MM.1S (cell line): ENCODE results near the gene PPP1R9A.

Source experiments
- DNase-seq: peaks from one replicate; pipeline ENCODE4 v3.0.0-alpha.2; 2015
- H2AFZ ChIP-seq: fragments of 300-600 bp; sonication (generic); 2 replicates; pipeline ENCODE4 v1.6.0; 2016; ENCODE audit warnings: antibody characterized with exemption, low read length
- H3F3A ChIP-seq: fragments of 300-600 bp; sonication (generic); 2 replicates; pipeline ENCODE4 v1.6.1; 2016; ENCODE audit warnings: mild to moderate bottlenecking, antibody characterized with exemption, low read length, moderate library complexity, mixed read lengths; ENCODE audit not compliant: insufficient read depth
- H3K27ac ChIP-seq: fragments of 300-600 bp; sonication (generic); 2 replicates; pipeline ENCODE4 v1.5.1; 2016; ENCODE audit warnings: mild to moderate bottlenecking, low read length
- H3K27me3 ChIP-seq: fragments of 300-600 bp; sonication (generic); replicated peaks from 2 replicates; pipeline ENCODE4 v1.6.0; 2016; ENCODE audit warnings: low read length; ENCODE audit not compliant: insufficient read depth
- H3K36me3 ChIP-seq: fragments of 300-600 bp; sonication (generic); replicated peaks from 2 replicates; pipeline ENCODE4 v1.6.1; 2016; ENCODE audit warnings: mild to moderate bottlenecking, low read length, mixed read lengths; ENCODE audit not compliant: insufficient read depth
- H3K4me1 ChIP-seq: fragments of 300-600 bp; sonication (generic); 2 replicates; pipeline ENCODE4 v1.6.1; 2016; ENCODE audit warnings: low read length, mixed read lengths
- H3K4me2 ChIP-seq: fragments of 300-600 bp; sonication (generic); 2 replicates; pipeline ENCODE4 v1.6.0; 2016; ENCODE audit warnings: low read depth, low read length
- H3K4me3 ChIP-seq: fragments of 300-600 bp; sonication (generic); 2 replicates; pipeline ENCODE4 v1.5.1; 2016; ENCODE audit warnings: low read length, mixed read lengths
- H3K79me2 ChIP-seq: fragments of 300-600 bp; sonication (generic); 2 replicates; pipeline ENCODE4 v1.6.1; 2016; ENCODE audit warnings: mixed run types, low read length, mixed read lengths
- H3K9ac ChIP-seq: fragments of 300-600 bp; sonication (generic); 2 replicates; pipeline ENCODE4 v1.6.1; 2016; ENCODE audit warnings: low read length, mixed read lengths
- H3K9me2 ChIP-seq: fragments of 300-600 bp; sonication (generic); replicated peaks from 2 replicates; pipeline ENCODE4 v1.6.1; 2016; ENCODE audit warnings: mild to moderate bottlenecking, low read length, mixed read lengths; ENCODE audit not compliant: insufficient read depth
- H3K9me3 ChIP-seq: fragments of 300-600 bp; sonication (generic); replicated peaks from 2 replicates; pipeline ENCODE4 v1.6.1; 2016; ENCODE audit warnings: mild to moderate bottlenecking, low read length, mixed read lengths; ENCODE audit not compliant: insufficient read depth
- H4K20me1 ChIP-seq: fragments of 300-600 bp; sonication (generic); 2 replicates; pipeline ENCODE4 v1.6.1; 2016; ENCODE audit warnings: mild to moderate bottlenecking, low read length, moderate library complexity, mixed read lengths; ENCODE audit not compliant: insufficient read depth
- EZH2 ChIP-seq: fragments of 300-600 bp; sonication (generic); optimal IDR thresholded peaks from 2 replicates; pipeline ENCODE3; 2017; ENCODE audit warnings: low read depth, mild to moderate bottlenecking, antibody characterized with exemption, low read length, mixed read lengths
- EZH2phosphoT487 ChIP-seq: fragments of 300-600 bp; sonication (generic); IDR thresholded peaks from 2 replicates; pipeline ENCODE4 v1.6.1; 2018; ENCODE audit warnings: antibody characterized with exemption, low read length
- TF ChIP-seq, protein P1 (sequence below): fragments of 300-600 bp; sonication (generic); IDR thresholded peaks from 2 replicates; pipeline ENCODE4 v1.5.1; 2016; ENCODE audit warnings: antibody characterized with exemption, low read length, mixed read lengths

The PPP1R9A gene

DNA sequence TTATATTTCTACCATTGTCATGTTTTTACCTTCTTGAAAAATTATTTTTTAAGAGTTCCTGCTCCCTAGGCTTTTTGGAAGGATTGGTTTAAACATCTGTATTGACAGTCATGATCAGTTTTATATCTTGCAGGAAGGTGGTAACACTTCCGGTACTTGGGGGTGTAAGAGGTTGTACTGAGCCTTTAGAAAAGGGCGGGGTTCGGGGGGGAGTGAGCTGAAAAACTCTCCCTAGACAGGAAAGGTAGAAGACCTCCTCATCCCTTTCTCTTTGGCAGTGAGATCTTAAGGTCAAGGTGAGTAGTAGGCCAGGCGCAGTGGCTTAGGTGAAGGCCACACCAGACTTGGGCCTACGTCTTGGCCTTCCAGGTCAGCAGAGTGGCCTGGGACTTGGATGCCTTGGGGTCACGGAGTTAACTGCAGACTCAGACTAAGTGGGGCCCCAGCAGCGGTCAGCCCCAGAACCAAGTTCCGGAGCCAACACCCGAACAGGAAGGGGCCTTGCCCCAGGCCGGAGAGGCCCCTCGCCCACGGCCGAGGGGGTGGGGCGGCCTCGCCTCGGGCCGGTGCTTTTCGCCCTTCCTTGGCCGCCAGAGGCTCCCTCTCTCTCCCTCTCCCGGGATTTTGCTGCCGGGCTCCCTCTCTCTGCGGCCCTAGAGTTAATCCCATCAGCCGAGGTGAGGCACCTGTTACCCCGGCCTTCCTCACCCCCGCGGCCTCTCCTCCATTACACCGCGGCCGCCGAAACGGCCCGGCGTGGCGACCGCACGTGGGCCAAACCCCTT is at the start of gene PPP1R9A:
TSS of gene PPP1R9A (plus strand) at position 569 of the 785 bp plus-strand sequence. CDS start 2,520 bp downstream, outside the sequence.
- Histone ChIP-seq H3K9me2 (no peaks in the 10 kb centered on the region), H3F3A (no peaks in the 10 kb centered on the region), H3K36me3 (no peaks in the 10 kb centered on the region), H4K20me1 (no peaks in the 10 kb centered on the region), H3K4me1 (no peaks in the 10 kb centered on the region), H3K27ac (no peak within 1 kb of the TSS), H3K9me3 (no peaks in the 10 kb centered on the region), H3K79me2 (no peaks in the 10 kb centered on the region), H3K27me3 (no peaks in the 10 kb centered on the region), H3K4me2 (peak within 1 kb of the TSS; percentile 81; the same call in 1 of the 2 replicates), H3K4me3 (peak within 1 kb of the TSS; percentile 61), H3K9ac (peak within 1 kb of the TSS; percentile 47; the same call in 1 of the 2 replicates), H2AFZ (peak within 1 kb of the TSS; percentile 92)
- no peak for TF ChIP-seq EZH2phosphoT487
- TF ChIP-seq EZH2: no peak
- TF ChIP-seq, protein P1, sequence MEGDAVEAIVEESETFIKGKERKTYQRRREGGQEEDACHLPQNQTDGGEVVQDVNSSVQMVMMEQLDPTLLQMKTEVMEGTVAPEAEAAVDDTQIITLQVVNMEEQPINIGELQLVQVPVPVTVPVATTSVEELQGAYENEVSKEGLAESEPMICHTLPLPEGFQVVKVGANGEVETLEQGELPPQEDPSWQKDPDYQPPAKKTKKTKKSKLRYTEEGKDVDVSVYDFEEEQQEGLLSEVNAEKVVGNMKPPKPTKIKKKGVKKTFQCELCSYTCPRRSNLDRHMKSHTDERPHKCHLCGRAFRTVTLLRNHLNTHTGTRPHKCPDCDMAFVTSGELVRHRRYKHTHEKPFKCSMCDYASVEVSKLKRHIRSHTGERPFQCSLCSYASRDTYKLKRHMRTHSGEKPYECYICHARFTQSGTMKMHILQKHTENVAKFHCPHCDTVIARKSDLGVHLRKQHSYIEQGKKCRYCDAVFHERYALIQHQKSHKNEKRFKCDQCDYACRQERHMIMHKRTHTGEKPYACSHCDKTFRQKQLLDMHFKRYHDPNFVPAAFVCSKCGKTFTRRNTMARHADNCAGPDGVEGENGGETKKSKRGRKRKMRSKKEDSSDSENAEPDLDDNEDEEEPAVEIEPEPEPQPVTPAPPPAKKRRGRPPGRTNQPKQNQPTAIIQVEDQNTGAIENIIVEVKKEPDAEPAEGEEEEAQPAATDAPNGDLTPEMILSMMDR: no peak
- DNase-seq: no peak

GRCh38 chr7:94871132-94871531 is 36.3 kb upstream of the PPP1R9A start:
- Histone ChIP-seq H3K4me3 (no peak overlapping the region), H3K9ac (no peak overlapping the region), H3K9me3 (no peaks in the 10 kb centered on the region), H3K27me3 (no peaks in the 10 kb centered on the region), H3F3A (no peaks in the 10 kb centered on the region), H2AFZ (no peak overlapping the region), H4K20me1 (no peaks in the 10 kb centered on the region), H3K9me2 (no peaks in the 10 kb centered on the region), H3K36me3 (no peaks in the 10 kb centered on the region), H3K27ac (no peak overlapping the region), H3K4me1 (0 out of 2 replicates have a peak, but pooled peaks cover 4% of the 10 kb centered on the region), H3K4me2 (no peak overlapping the region), H3K79me2 (no peaks in the 10 kb centered on the region)
- TF ChIP-seq, protein P1: no peak
- TF ChIP-seq EZH2 (no peak), EZH2phosphoT487 (no peak)
- DNase-seq: no peak

- DNase-seq: no peak
- Histone ChIP-seq H3K27ac (no peak overlapping the region), H2AFZ (no peak overlapping the region), H3K36me3 (no peaks in the 10 kb centered on the region), H3K4me3 (no peak overlapping the region), H3K4me2 (no peak overlapping the region), H3K9me3 (no peaks in the 10 kb centered on the region), H3K4me1 (0 out of 2 replicates have a peak, but pooled peaks cover 4% of the 10 kb centered on the region), H3K27me3 (no peaks in the 10 kb centered on the region), H3K9me2 (no peaks in the 10 kb centered on the region), H4K20me1 (no peaks in the 10 kb centered on the region), H3K9ac (no peak overlapping the region), H3K79me2 (no peaks in the 10 kb centered on the region), H3F3A (no peaks in the 10 kb centered on the region)
- TF ChIP-seq EZH2: no peak
- no peak for TF ChIP-seq EZH2phosphoT487
- TF ChIP-seq, protein P1: no peak
These were observed 34.2 kb upstream of the PPP1R9A start for GRCh38 chr7:94873239-94873638.
